Osteocyte (in vitro differentiated cells): ENCODE measurements around the gene TRIM59. TPM values are rescaled to one million over a fixed set of nuclear protein-coding genes. Genes with fewer than 3 reads are reported as not detected.
"Not testable (repeated sequence)": the region's sequence is repeated elsewhere in the genome, so short reads cannot be mapped to it uniquely, and the experiment has no call there.

ENCODE experiments used
- DNase-seq: peaks from one replicate; pipeline ENCODE4 v3.0.0; 2021; ENCODE audit warnings: mixed read lengths; ENCODE audit not compliant: unreplicated experiment; ENCODE audit errors: extremely low spot score
- H3K27ac Mint-ChIP-seq: one replicate; pipeline ENCODE4 v1.8.0; 2021; ENCODE audit warnings: mild to moderate bottlenecking, mixed read lengths; ENCODE audit not compliant: unreplicated experiment
- H3K27me3 Mint-ChIP-seq: one replicate; pipeline ENCODE4 v1.8.0; 2021; ENCODE audit warnings: mixed read lengths; ENCODE audit not compliant: unreplicated experiment
- H3K36me3 Mint-ChIP-seq: one replicate; pipeline ENCODE4 v1.8.0; 2021; ENCODE audit warnings: mixed read lengths; ENCODE audit not compliant: unreplicated experiment
- H3K4me1 Mint-ChIP-seq: one replicate; pipeline ENCODE4 v1.8.0; 2021; ENCODE audit warnings: mixed read lengths; ENCODE audit not compliant: unreplicated experiment
- H3K4me3 Mint-ChIP-seq: one replicate; pipeline ENCODE4 v1.8.0; 2021; ENCODE audit warnings: mild to moderate bottlenecking, moderate library complexity, mixed read lengths; ENCODE audit not compliant: unreplicated experiment
- H3K9me3 Mint-ChIP-seq: one replicate; pipeline ENCODE4 v1.8.0; 2021; ENCODE audit warnings: mixed read lengths; ENCODE audit not compliant: unreplicated experiment
- CTCF ChIP-seq: fragments of 200-600 bp; sonication (generic); IDR thresholded peaks from 2 replicates; pipeline ENCODE4 v1.5.0; 2021; ENCODE audit warnings: antibody characterized with exemption, mild to moderate bottlenecking, moderate library complexity
- total RNA-seq: library from RNA; stranded (reverse); gene quantifications from 2 replicates; pipeline ENCODE4 v1.2.1, GENCODE V29; 2021

The TRIM59 gene
- total RNA-seq, 1 donor from 2014 or later = 36.0 TPM

GRCh38 chr3:160460033-160460432 lies 10.4 kb upstream of the TRIM59 start:
- no peaks in the 10 kb centered on the region for H3K36me3 Mint-ChIP-seq

GRCh38 chr3:160459450-160459970 lies 9.9 kb upstream of the TRIM59 start:
- peaks cover 3% of the 10 kb centered on the region for H3K4me1 Mint-ChIP-seq
- no peak overlapping the region for H3K4me3 Mint-ChIP-seq
- no peaks in the 10 kb centered on the region for H3K9me3 Mint-ChIP-seq
- H3K27ac Mint-ChIP-seq = no peak overlapping the region
- DNase-seq = no peak
- no peak for TF ChIP-seq CTCF
- no peaks in the 10 kb centered on the region for H3K36me3 Mint-ChIP-seq
- peaks cover 6% of the 10 kb centered on the region for H3K27me3 Mint-ChIP-seq

More at GRCh38 chr3:160460033-160460432, 10.4 kb upstream of the TRIM59 start:
- H3K4me3 Mint-ChIP-seq = no peak overlapping the region
- no peak for DNase-seq
- no peak overlapping the region for H3K27ac Mint-ChIP-seq
- no peaks in the 10 kb centered on the region for H3K9me3 Mint-ChIP-seq
- TF ChIP-seq CTCF = no peak
- peaks cover 6% of the 10 kb centered on the region for H3K27me3 Mint-ChIP-seq
- H3K4me1 Mint-ChIP-seq = peaks cover 8% of the 10 kb centered on the region

- Mint-ChIP-seq H3K27me3 (peaks cover 6% of the 10 kb centered on the region), H3K4me3 (no peak overlapping the region), H3K4me1 (no peaks in the 10 kb centered on the region), H3K9me3 (no peaks in the 10 kb centered on the region), H3K27ac (no peak overlapping the region), H3K36me3 (no peaks in the 10 kb centered on the region)
- DNase-seq = no peak
- no peak for TF ChIP-seq CTCF
These were observed 8.6 kb upstream of the TRIM59 start for GRCh38 chr3:160458151-160458550.

- TF ChIP-seq CTCF = no peak
- no peak overlapping the region for H3K4me3 Mint-ChIP-seq
- H3K36me3 Mint-ChIP-seq = no peaks in the 10 kb centered on the region
- H3K4me1 Mint-ChIP-seq = peaks cover 10% of the 10 kb centered on the region
- no peak for DNase-seq
- H3K27ac Mint-ChIP-seq = no peak overlapping the region
- peaks cover 6% of the 10 kb centered on the region for H3K27me3 Mint-ChIP-seq
- no peaks in the 10 kb centered on the region for H3K9me3 Mint-ChIP-seq
These were observed 6.3 kb upstream of the TRIM59 start for GRCh38 chr3:160455846-160456245.

- TF ChIP-seq CTCF = no peak
- H3K27me3 Mint-ChIP-seq = peaks cover 6% of the 10 kb centered on the region
- no peaks in the 10 kb centered on the region for H3K9me3 Mint-ChIP-seq
- H3K4me3 Mint-ChIP-seq = no peak overlapping the region
- no peaks in the 10 kb centered on the region for H3K36me3 Mint-ChIP-seq
- peaks cover 19% of the 10 kb centered on the region for H3K4me1 Mint-ChIP-seq
- no peak for DNase-seq
- H3K27ac Mint-ChIP-seq = no peak overlapping the region
These were observed 5.4 kb upstream of the TRIM59 start for GRCh38 chr3:160454995-160455394.

GRCh38 chr3:160452251-160452650 lies 2.7 kb upstream of the TRIM59 start:
- not testable (repeated sequence) for H3K27ac Mint-ChIP-seq, DNase-seq, H3K9me3 Mint-ChIP-seq, H3K36me3 Mint-ChIP-seq, H3K4me3 Mint-ChIP-seq, H3K27me3 Mint-ChIP-seq
- peaks cover 33% of the 10 kb centered on the region for H3K4me1 Mint-ChIP-seq
